Skin of body (tissue), 2 donors: ENCODE data around the gene PNPLA1. TPM values are rescaled to one million over a fixed set of nuclear protein-coding genes. Genes with fewer than 3 reads are reported as not detected.
A peak's percentile ranks its signal among the peaks of the same experiment; 100 is the strongest.

Experiments used
- DNase-seq: peaks from one replicate; lab custom pipeline; 2025; lab: John Stamatoyannopoulos, UW
- total RNA-seq: library from RNA; depleted of rRNA; stranded (reverse); fragments of >200 nt; gene quantifications from one replicate; pipeline ENCODE4 v1.2.3, GENCODE V29; 2014

Gene PNPLA1
- total RNA-seq, 1 donor from 2014 or later: 4.2 TPM

GRCh38 chr6:36314221-36315014 lies 44.6 kb downstream of the PNPLA1 start:
- no peak for DNase-seq

- no peak for DNase-seq
Observed at GRCh38 chr6:36315921-36316320, 46.1 kb downstream of the PNPLA1 start.

- DNase-seq: no peak
Observed at GRCh38 chr6:36317623-36318022, 47.8 kb downstream of the PNPLA1 start.

- no peak for DNase-seq
Observed at GRCh38 chr6:36318690-36319435, 49.0 kb downstream of the PNPLA1 start.

GRCh38 chr6:36319436-36319762 lies 49.5 kb downstream of the PNPLA1 start:
- no peak for DNase-seq

GRCh38 chr6:36319821-36320220 lies 50.0 kb downstream of the PNPLA1 start:
- no peak for DNase-seq

- no peak for DNase-seq
Observed at GRCh38 chr6:36320475-36320874, 50.6 kb downstream of the PNPLA1 start.

- DNase-seq: no peak
Observed at GRCh38 chr6:36322591-36322990, 52.7 kb downstream of the PNPLA1 start.

GRCh38 chr6:36323062-36323461 lies 53.2 kb downstream of the PNPLA1 start:
- no peak for DNase-seq

- no peak for DNase-seq
Observed at GRCh38 chr6:36324191-36324590, 54.3 kb downstream of the PNPLA1 start.

GRCh38 chr6:36324715-36325114 lies 54.9 kb downstream of the PNPLA1 start:
- no peak for DNase-seq

GRCh38 chr6:36326356-36326995 lies 56.6 kb downstream of the PNPLA1 start:
- DNase-seq: no peak

GRCh38 chr6:36327226-36327918 lies 57.5 kb downstream of the PNPLA1 start:
- no peak for DNase-seq

GRCh38 chr6:36327919-36328236 lies 58.0 kb downstream of the PNPLA1 start:
- no peak for DNase-seq

- no peak for DNase-seq
Observed at GRCh38 chr6:36328600-36328999, 58.7 kb downstream of the PNPLA1 start.

GRCh38 chr6:36329798-36330291 lies 60.0 kb downstream of the PNPLA1 start:
- DNase-seq: no peak

GRCh38 chr6:36330366-36330765 lies 60.5 kb downstream of the PNPLA1 start:
- no peak for DNase-seq

- DNase-seq: no peak
Observed at GRCh38 chr6:36331381-36331780, 61.5 kb downstream of the PNPLA1 start.

- DNase-seq: no peak
Observed at GRCh38 chr6:36333171-36333895, 63.5 kb downstream of the PNPLA1 start.

GRCh38 chr6:36333931-36334725 lies 64.3 kb downstream of the PNPLA1 start:
- DNase-seq: peak; percentile 25
